ENCODE results near the gene MEIS3.
"Not testable (repeated sequence)": the region's sequence is repeated elsewhere in the genome, so short reads cannot be mapped to it uniquely, and the experiment has no call there.

MEIS3 gene

GRCh38 chr19:47416643-47416985, 2.7 kb downstream of the MEIS3 start:
- DNase-seq (ENCODE audit: low read depth in 2 of 2): no peak

GRCh38 chr19:47415953-47416642, 3.2 kb downstream of the MEIS3 start:
- no peak for DNase-seq (ENCODE audit: low read depth in 2 of 2)

GRCh38 chr19:47414469-47414868, 4.9 kb downstream of the MEIS3 start:
- DNase-seq (ENCODE audit: low read depth in 2 of 2): no peak

- DNase-seq (ENCODE audit: low read depth in 2 of 2): no peak
These were observed 5.4 kb downstream of the MEIS3 start for GRCh38 chr19:47413941-47414340.

- not testable (repeated sequence) for DNase-seq (ENCODE audit: low read depth in 2 of 2)
These were observed 7.6 kb downstream of the MEIS3 start for GRCh38 chr19:47411696-47412095.

- no peak for DNase-seq (ENCODE audit: low read depth in 2 of 2)
These were observed 8.2 kb downstream of the MEIS3 start for GRCh38 chr19:47411101-47411500.

GRCh38 chr19:47408156-47408938, 11.0 kb downstream of the MEIS3 start:
- DNase-seq (ENCODE audit: low read depth in 2 of 2): no peak

- no peak for DNase-seq (ENCODE audit: low read depth in 2 of 2)
These were observed 11.9 kb downstream of the MEIS3 start for GRCh38 chr19:47407417-47407774.

GRCh38 chr19:47406711-47407416, 12.5 kb downstream of the MEIS3 start:
- no peak for DNase-seq (ENCODE audit: low read depth in 2 of 2)

- DNase-seq (ENCODE audit: low read depth in 2 of 2): no peak
These were observed 13.4 kb downstream of the MEIS3 start for GRCh38 chr19:47405854-47406417.

GRCh38 chr19:47405197-47405550, 14.2 kb downstream of the MEIS3 start:
- no peak for DNase-seq (ENCODE audit: low read depth in 2 of 2)

- no peak for DNase-seq (ENCODE audit: low read depth in 2 of 2)
These were observed 14.8 kb downstream of the MEIS3 start for GRCh38 chr19:47404334-47405196.

GRCh38 chr19:47402504-47402903, 16.8 kb downstream of the MEIS3 start:
- DNase-seq (ENCODE audit: low read depth in 2 of 2): no peak

- no peak for DNase-seq (ENCODE audit: low read depth in 2 of 2)
These were observed 20.4 kb downstream of the MEIS3 start for GRCh38 chr19:47398707-47399597.

GRCh38 chr19:47391510-47392223, 27.7 kb downstream of the MEIS3 start:
- DNase-seq (ENCODE audit: low read depth in 2 of 2): peak; percentile 70 to 90

GRCh38 chr19:47390533-47391488, 28.5 kb downstream of the MEIS3 start:
- DNase-seq (ENCODE audit: low read depth in 2 of 2): no peak

GRCh38 chr19:47389150-47389556, 30.2 kb downstream of the MEIS3 start:
- no peak for DNase-seq (ENCODE audit: low read depth in 2 of 2)

- not testable (repeated sequence) for DNase-seq (ENCODE audit: low read depth in 2 of 2)
These were observed 30.6 kb downstream of the MEIS3 start for GRCh38 chr19:47388721-47389120.

- not testable (repeated sequence) for DNase-seq (ENCODE audit: low read depth in 2 of 2)
These were observed 31.7 kb downstream of the MEIS3 start for GRCh38 chr19:47387623-47388022.

Data from stimulated activated CD4-positive, alpha-beta T cell treated with anti-CD3 and anti-CD28 coated beads, Interleukin-4, amount 100 ng/mL, for 48 hours (primary cell).